ENCODE data around the gene VSTM5.

DNA sequence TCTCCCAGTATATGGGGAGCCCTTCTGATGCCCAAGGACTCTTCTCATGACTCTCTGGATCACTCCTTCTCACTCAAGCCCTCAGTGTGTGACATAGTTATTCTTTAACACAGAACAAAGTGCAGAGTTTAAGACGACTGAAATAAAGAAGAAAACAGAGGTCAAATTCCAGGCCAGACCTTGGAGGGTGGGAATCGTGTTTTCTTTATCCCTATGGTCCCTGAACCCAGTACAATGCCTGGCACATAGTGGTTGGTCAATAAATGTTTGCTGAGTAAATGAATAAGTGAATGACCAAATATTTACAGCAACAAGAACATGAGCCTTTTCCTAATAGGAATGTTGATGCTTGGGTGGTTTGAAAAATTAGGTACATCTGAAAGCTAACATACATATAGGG is 28.8 kb downstream of the VSTM5 start:
- TF ChIP-seq, protein P1, sequence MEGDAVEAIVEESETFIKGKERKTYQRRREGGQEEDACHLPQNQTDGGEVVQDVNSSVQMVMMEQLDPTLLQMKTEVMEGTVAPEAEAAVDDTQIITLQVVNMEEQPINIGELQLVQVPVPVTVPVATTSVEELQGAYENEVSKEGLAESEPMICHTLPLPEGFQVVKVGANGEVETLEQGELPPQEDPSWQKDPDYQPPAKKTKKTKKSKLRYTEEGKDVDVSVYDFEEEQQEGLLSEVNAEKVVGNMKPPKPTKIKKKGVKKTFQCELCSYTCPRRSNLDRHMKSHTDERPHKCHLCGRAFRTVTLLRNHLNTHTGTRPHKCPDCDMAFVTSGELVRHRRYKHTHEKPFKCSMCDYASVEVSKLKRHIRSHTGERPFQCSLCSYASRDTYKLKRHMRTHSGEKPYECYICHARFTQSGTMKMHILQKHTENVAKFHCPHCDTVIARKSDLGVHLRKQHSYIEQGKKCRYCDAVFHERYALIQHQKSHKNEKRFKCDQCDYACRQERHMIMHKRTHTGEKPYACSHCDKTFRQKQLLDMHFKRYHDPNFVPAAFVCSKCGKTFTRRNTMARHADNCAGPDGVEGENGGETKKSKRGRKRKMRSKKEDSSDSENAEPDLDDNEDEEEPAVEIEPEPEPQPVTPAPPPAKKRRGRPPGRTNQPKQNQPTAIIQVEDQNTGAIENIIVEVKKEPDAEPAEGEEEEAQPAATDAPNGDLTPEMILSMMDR (IDR thresholded peaks at IDR 0.05; ENCODE audit: low read depth, low read length, poor library complexity, severe bottlenecking) = no peak
- no peak for TF ChIP-seq EZH2phosphoT487 (IDR thresholded peaks at IDR 0.05; ENCODE audit: borderline replicate concordance, low read length)

Measured in DOHH2 (cell line).